WTC11 (cell line): ENCODE measurements around the gene DDIAS. TPM values are rescaled to one million over a fixed set of nuclear protein-coding genes. Genes with fewer than 3 reads are reported as not detected.

Source experiments
- ATAC-seq: fragments of 200-7000 bp; cut with Tn5 transposase; 2 replicates; pipeline ENCODE4 v1.10.0; 2021; ENCODE audit warnings: mild to moderate bottlenecking, moderate library complexity
- CTCF ChIA-PET: fragments of 300-600 bp; sonication (Branson Sonifier 250); formaldehyde crosslinking; loops from one replicate; lab custom pipeline; 2021; ENCODE audit warnings: antibody characterized with exemption; lab: Charles Lee
- POLR2A ChIA-PET: fragments of 350-600 bp; sonication (Branson Sonifier 250); formaldehyde crosslinking; loops from one replicate; lab custom pipeline; 2021; ENCODE audit warnings: antibody characterized with exemption; lab: Charles Lee
- DNase-seq: peaks from one replicate; pipeline ENCODE4 v3.0.0; 2021; ENCODE audit warnings: low spot score
- H3K27ac Mint-ChIP-seq: 2 replicates; pipeline ENCODE4 v1.8.0; 2021; ENCODE audit warnings: mixed read lengths
- H3K27me3 Mint-ChIP-seq: 2 replicates; pipeline ENCODE4 v1.8.0; 2021; ENCODE audit warnings: low read depth, mild to moderate bottlenecking, moderate library complexity, mixed read lengths
- H3K36me3 Mint-ChIP-seq: 2 replicates; pipeline ENCODE4 v1.8.0; 2021; ENCODE audit warnings: mixed read lengths
- H3K4me1 Mint-ChIP-seq: 2 replicates; pipeline ENCODE4 v1.8.0; 2022; ENCODE audit warnings: mixed read lengths
- H3K4me3 Mint-ChIP-seq: 2 replicates; pipeline ENCODE4 v1.8.0; 2021; ENCODE audit warnings: mild to moderate bottlenecking, moderate library complexity, mixed read lengths
- H3K9me3 Mint-ChIP-seq: 2 replicates; pipeline ENCODE4 v1.8.0; 2021; ENCODE audit warnings: mixed read lengths
- CREM ChIP-seq: sonication (generic); formaldehyde crosslinking; IDR thresholded peaks from 2 replicates; pipeline ENCODE4 v1.8.1; 2022; ENCODE audit warnings: mild to moderate bottlenecking, missing genetic modification reagents, moderate library complexity
- ELF4 ChIP-seq: sonication (generic); formaldehyde crosslinking; IDR thresholded peaks from 2 replicates; pipeline ENCODE4 v1.8.1; 2022; ENCODE audit warnings: low read depth, mild to moderate bottlenecking, moderate library complexity, missing genetic modification reagents
- FOXJ3 ChIP-seq: sonication (generic); formaldehyde crosslinking; IDR thresholded peaks from 2 replicates; pipeline ENCODE4 v1.9.0; 2021; ENCODE audit warnings: missing genetic modification reagents, mild to moderate bottlenecking, borderline replicate concordance
- HMGA2 ChIP-seq: fragments of 250-450 bp; sonication (Bioruptor Pico); IDR thresholded peaks from 2 replicates; pipeline ENCODE4 v1.4.0; 2021; ENCODE audit warnings: mild to moderate bottlenecking, moderate library complexity
- JAZF1 ChIP-seq: fragments of 250-450 bp; sonication (Bioruptor Pico); IDR thresholded peaks from 2 replicates; pipeline ENCODE4 v1.9.0; 2021; ENCODE audit warnings: moderate library complexity, mild to moderate bottlenecking, inconsistent platforms
- KAT7 ChIP-seq: sonication (generic); formaldehyde crosslinking; IDR thresholded peaks from 2 replicates; pipeline ENCODE4 v1.8.1; 2023; ENCODE audit warnings: missing genetic modification reagents, mild to moderate bottlenecking, borderline replicate concordance
- NR3C1 ChIP-seq: sonication (generic); formaldehyde crosslinking; conservative IDR thresholded peaks from 2 replicates; pipeline ENCODE4 v1.8.1; 2023; ENCODE audit warnings: low read depth, mild to moderate bottlenecking, missing genetic modification reagents
- SMAD4 ChIP-seq: sonication (generic); formaldehyde crosslinking; IDR thresholded peaks from 2 replicates; pipeline ENCODE4 v1.8.0; 2022; ENCODE audit warnings: mild to moderate bottlenecking, missing genetic modification reagents
- ZNF219 ChIP-seq: sonication (generic); formaldehyde crosslinking; IDR thresholded peaks from 2 replicates; pipeline ENCODE4 v1.8.0; 2023; ENCODE audit warnings: missing genetic modification reagents, mild to moderate bottlenecking, borderline replicate concordance
- ZNF317 ChIP-seq: sonication (generic); formaldehyde crosslinking; IDR thresholded peaks from 2 replicates; pipeline ENCODE4 v1.8.1; 2023; ENCODE audit warnings: low read depth, mild to moderate bottlenecking, moderate library complexity, missing genetic modification reagents, borderline replicate concordance
- ZNF416 ChIP-seq: fragments of 250-450 bp; sonication (Bioruptor Pico); IDR thresholded peaks from 2 replicates; pipeline ENCODE4 v1.9.0; 2021; ENCODE audit warnings: mild to moderate bottlenecking, inconsistent platforms
- ZNF671 ChIP-seq: fragments of 250-450 bp; sonication (Bioruptor Pico); IDR thresholded peaks from 2 replicates; pipeline ENCODE4 v1.8.0; 2021; ENCODE audit warnings: mild to moderate bottlenecking
- total RNA-seq: library from RNA; stranded (reverse); gene quantifications from 3 replicates; pipeline ENCODE4 v1.2.3, GENCODE V29; 2021
- TF ChIP-seq, protein P1 (sequence below): fragments of 250-450 bp; sonication (Bioruptor Pico); IDR thresholded peaks from 2 replicates; pipeline ENCODE4 v1.9.0; 2021; ENCODE audit warnings: mild to moderate bottlenecking
- TF ChIP-seq, protein P2 (sequence below): sonication (generic); formaldehyde crosslinking; IDR thresholded peaks from 2 replicates; pipeline ENCODE4 v1.8.1; 2022; ENCODE audit warnings: low read depth, missing genetic modification reagents, borderline replicate concordance
- TF ChIP-seq, protein P3 (sequence below): sonication (generic); formaldehyde crosslinking; IDR thresholded peaks from 2 replicates; pipeline ENCODE4 v1.8.0; 2023; ENCODE audit warnings: missing genetic modification reagents
- TF ChIP-seq, protein P4 (sequence below): sonication (generic); formaldehyde crosslinking; IDR thresholded peaks from 2 replicates; pipeline ENCODE4 v1.8.1; 2023; ENCODE audit warnings: mild to moderate bottlenecking, missing genetic modification reagents
- TF ChIP-seq, protein P5 (sequence below): sonication (generic); formaldehyde crosslinking; IDR thresholded peaks from 2 replicates; pipeline ENCODE4 v1.8.1; 2022; ENCODE audit warnings: missing genetic modification reagents, borderline replicate concordance
- TF ChIP-seq, protein P6 (sequence below): sonication (generic); formaldehyde crosslinking; IDR thresholded peaks from 2 replicates; pipeline ENCODE4 v1.8.1; 2023; ENCODE audit warnings: mild to moderate bottlenecking, missing genetic modification reagents, borderline replicate concordance
- TF ChIP-seq, protein P7 (sequence below): sonication (generic); formaldehyde crosslinking; IDR thresholded peaks from 2 replicates; pipeline ENCODE4 v1.8.1; 2023; ENCODE audit warnings: mild to moderate bottlenecking, missing genetic modification reagents

Gene DDIAS
- total RNA-seq, 1 experiment from 2014 or later, result 28.7 TPM

DNA sequence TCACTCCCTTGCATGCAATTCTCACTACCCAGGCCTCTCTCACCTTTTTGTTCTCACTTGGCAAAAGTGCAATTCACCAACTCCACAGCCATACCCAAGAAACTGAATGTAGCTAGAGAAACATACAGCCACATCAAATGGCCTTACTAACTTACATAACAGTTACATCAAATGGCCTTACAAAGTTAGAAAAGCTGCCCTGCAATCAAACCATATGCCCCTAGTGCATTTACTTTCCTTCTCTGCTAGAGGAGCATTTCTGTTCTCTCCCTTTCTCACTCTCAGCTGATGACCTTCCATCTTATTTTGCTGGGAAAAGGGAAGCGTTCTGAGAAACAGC lies 11.6 kb upstream of the DDIAS start:
- CTCF ChIA-PET, result interaction anchor here (2.2 kb wide), 1 partner anchor 22 kb away, joined by 10 read pairs; no protein-coding TSS in a partner anchor
- ATAC-seq, result no peak
- TF ChIP-seq ZNF317 (CRISPR knock-in tag) (no peak), SMAD4 (no peak), KAT7 (CRISPR knock-in tag) (no peak), JAZF1 (CRISPR knock-in tag) (no peak), ZNF671 (CRISPR knock-in tag) (no peak), CREM (no peak), NR3C1 (CRISPR knock-in tag) (no peak), ELF4 (no peak), ZNF219 (CRISPR knock-in tag) (no peak), ZNF416 (CRISPR knock-in tag) (no peak), HMGA2 (CRISPR knock-in tag) (no peak), FOXJ3 (CRISPR knock-in tag) (no peak)
- TF ChIP-seq, protein P1, sequence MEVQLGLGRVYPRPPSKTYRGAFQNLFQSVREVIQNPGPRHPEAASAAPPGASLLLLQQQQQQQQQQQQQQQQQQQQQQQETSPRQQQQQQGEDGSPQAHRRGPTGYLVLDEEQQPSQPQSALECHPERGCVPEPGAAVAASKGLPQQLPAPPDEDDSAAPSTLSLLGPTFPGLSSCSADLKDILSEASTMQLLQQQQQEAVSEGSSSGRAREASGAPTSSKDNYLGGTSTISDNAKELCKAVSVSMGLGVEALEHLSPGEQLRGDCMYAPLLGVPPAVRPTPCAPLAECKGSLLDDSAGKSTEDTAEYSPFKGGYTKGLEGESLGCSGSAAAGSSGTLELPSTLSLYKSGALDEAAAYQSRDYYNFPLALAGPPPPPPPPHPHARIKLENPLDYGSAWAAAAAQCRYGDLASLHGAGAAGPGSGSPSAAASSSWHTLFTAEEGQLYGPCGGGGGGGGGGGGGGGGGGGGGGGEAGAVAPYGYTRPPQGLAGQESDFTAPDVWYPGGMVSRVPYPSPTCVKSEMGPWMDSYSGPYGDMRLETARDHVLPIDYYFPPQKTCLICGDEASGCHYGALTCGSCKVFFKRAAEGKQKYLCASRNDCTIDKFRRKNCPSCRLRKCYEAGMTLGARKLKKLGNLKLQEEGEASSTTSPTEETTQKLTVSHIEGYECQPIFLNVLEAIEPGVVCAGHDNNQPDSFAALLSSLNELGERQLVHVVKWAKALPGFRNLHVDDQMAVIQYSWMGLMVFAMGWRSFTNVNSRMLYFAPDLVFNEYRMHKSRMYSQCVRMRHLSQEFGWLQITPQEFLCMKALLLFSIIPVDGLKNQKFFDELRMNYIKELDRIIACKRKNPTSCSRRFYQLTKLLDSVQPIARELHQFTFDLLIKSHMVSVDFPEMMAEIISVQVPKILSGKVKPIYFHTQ (CRISPR knock-in tag), result no peak
- TF ChIP-seq, protein P2, sequence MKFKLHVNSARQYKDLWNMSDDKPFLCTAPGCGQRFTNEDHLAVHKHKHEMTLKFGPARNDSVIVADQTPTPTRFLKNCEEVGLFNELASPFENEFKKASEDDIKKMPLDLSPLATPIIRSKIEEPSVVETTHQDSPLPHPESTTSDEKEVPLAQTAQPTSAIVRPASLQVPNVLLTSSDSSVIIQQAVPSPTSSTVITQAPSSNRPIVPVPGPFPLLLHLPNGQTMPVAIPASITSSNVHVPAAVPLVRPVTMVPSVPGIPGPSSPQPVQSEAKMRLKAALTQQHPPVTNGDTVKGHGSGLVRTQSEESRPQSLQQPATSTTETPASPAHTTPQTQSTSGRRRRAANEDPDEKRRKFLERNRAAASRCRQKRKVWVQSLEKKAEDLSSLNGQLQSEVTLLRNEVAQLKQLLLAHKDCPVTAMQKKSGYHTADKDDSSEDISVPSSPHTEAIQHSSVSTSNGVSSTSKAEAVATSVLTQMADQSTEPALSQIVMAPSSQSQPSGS, result no peak
- TF ChIP-seq, protein P3, sequence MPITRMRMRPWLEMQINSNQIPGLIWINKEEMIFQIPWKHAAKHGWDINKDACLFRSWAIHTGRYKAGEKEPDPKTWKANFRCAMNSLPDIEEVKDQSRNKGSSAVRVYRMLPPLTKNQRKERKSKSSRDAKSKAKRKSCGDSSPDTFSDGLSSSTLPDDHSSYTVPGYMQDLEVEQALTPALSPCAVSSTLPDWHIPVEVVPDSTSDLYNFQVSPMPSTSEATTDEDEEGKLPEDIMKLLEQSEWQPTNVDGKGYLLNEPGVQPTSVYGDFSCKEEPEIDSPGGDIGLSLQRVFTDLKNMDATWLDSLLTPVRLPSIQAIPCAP (CRISPR knock-in tag), result no peak
- TF ChIP-seq, protein P4, sequence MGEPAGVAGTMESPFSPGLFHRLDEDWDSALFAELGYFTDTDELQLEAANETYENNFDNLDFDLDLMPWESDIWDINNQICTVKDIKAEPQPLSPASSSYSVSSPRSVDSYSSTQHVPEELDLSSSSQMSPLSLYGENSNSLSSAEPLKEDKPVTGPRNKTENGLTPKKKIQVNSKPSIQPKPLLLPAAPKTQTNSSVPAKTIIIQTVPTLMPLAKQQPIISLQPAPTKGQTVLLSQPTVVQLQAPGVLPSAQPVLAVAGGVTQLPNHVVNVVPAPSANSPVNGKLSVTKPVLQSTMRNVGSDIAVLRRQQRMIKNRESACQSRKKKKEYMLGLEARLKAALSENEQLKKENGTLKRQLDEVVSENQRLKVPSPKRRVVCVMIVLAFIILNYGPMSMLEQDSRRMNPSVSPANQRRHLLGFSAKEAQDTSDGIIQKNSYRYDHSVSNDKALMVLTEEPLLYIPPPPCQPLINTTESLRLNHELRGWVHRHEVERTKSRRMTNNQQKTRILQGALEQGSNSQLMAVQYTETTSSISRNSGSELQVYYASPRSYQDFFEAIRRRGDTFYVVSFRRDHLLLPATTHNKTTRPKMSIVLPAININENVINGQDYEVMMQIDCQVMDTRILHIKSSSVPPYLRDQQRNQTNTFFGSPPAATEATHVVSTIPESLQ (CRISPR knock-in tag), result no peak
- TF ChIP-seq, protein P5, sequence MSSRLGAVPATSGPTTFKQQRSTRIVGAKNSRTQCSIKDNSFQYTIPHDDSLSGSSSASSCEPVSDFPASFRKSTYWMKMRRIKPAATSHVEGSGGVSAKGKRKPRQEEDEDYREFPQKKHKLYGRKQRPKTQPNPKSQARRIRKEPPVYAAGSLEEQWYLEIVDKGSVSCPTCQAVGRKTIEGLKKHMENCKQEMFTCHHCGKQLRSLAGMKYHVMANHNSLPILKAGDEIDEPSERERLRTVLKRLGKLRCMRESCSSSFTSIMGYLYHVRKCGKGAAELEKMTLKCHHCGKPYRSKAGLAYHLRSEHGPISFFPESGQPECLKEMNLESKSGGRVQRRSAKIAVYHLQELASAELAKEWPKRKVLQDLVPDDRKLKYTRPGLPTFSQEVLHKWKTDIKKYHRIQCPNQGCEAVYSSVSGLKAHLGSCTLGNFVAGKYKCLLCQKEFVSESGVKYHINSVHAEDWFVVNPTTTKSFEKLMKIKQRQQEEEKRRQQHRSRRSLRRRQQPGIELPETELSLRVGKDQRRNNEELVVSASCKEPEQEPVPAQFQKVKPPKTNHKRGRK (CRISPR knock-in tag), result no peak
- TF ChIP-seq, protein P6, sequence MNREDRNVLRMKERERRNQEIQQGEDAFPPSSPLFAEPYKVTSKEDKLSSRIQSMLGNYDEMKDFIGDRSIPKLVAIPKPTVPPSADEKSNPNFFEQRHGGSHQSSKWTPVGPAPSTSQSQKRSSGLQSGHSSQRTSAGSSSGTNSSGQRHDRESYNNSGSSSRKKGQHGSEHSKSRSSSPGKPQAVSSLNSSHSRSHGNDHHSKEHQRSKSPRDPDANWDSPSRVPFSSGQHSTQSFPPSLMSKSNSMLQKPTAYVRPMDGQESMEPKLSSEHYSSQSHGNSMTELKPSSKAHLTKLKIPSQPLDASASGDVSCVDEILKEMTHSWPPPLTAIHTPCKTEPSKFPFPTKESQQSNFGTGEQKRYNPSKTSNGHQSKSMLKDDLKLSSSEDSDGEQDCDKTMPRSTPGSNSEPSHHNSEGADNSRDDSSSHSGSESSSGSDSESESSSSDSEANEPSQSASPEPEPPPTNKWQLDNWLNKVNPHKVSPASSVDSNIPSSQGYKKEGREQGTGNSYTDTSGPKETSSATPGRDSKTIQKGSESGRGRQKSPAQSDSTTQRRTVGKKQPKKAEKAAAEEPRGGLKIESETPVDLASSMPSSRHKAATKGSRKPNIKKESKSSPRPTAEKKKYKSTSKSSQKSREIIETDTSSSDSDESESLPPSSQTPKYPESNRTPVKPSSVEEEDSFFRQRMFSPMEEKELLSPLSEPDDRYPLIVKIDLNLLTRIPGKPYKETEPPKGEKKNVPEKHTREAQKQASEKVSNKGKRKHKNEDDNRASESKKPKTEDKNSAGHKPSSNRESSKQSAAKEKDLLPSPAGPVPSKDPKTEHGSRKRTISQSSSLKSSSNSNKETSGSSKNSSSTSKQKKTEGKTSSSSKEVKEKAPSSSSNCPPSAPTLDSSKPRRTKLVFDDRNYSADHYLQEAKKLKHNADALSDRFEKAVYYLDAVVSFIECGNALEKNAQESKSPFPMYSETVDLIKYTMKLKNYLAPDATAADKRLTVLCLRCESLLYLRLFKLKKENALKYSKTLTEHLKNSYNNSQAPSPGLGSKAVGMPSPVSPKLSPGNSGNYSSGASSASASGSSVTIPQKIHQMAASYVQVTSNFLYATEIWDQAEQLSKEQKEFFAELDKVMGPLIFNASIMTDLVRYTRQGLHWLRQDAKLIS (CRISPR knock-in tag), result no peak
- TF ChIP-seq, protein P7, sequence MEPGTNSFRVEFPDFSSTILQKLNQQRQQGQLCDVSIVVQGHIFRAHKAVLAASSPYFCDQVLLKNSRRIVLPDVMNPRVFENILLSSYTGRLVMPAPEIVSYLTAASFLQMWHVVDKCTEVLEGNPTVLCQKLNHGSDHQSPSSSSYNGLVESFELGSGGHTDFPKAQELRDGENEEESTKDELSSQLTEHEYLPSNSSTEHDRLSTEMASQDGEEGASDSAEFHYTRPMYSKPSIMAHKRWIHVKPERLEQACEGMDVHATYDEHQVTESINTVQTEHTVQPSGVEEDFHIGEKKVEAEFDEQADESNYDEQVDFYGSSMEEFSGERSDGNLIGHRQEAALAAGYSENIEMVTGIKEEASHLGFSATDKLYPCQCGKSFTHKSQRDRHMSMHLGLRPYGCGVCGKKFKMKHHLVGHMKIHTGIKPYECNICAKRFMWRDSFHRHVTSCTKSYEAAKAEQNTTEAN (CRISPR knock-in tag), result no peak
- Mint-ChIP-seq H3K36me3 (no peaks in the 10 kb centered on the region), H3K4me3 (no peak overlapping the region), H3K27ac (no peak overlapping the region), H3K4me1 (no peaks in the 10 kb centered on the region), H3K27me3 (no peaks in the 10 kb centered on the region), H3K9me3 (no peaks in the 10 kb centered on the region)
- POLR2A ChIA-PET, result interaction anchor here (1.0 kb wide), 1 partner anchor 11 kb away, joined by 3 read pairs; the partner anchor contains the start of gene DDIAS
- DNase-seq, result no peak
